ENCODE measurements around the gene B3GAT1. TPM values are rescaled to one million over a fixed set of nuclear protein-coding genes. Genes with fewer than 3 reads are reported as not detected.

B3GAT1 gene
- total RNA-seq, 1 experiment from 2014 or later, result not detected

GRCh38 chr11:134443246-134443645 is 31.2 kb upstream of the B3GAT1 start:
- no peak for DNase-seq (ENCODE audit: low spot score)
- in situ Hi-C loops (cut with HindIII; ENCODE audit: low sequenced_read_pairs), result no loop called here

DNA sequence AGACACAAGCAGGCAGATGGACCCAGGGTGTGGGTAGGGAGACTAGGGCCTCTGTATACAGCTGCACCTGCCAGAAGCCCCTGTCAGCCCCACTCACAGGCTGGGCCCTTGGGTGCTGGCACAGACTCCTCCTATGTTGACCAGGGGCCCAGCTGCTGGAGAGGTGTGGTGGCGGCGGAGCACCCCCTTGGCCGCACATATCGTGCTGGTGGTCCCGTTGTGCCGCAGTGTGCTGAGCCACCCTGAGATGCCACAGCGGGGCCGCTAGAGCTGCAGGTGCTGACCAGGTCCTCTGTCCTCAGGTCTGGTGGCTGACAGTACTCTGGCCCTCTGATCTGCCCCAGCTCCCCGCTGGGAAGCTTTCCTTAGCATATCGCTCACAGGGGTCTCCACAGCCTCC is 30.2 kb upstream of the B3GAT1 start:
- in situ Hi-C loops (cut with HindIII; ENCODE audit: low sequenced_read_pairs), result no loop called here
- no peak for DNase-seq (ENCODE audit: low spot score)

DNA sequence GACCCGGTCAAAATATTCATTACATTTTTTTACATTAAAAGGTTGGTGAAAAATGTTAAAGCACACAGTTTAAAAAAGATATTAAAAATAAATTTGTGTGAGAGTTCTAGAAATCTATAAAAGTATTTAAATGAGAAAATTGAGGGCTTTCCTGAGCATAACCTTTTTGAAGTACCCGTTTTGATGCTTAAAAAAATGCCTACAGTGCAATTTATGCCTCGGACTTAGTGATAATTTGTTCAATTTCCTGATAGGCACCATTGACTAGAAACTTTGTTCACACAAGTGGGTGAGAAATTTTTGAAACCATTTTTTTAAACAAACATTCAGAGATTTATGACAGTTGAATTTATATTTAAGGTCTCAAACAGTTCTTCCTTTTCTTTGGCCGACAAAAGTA is 29.7 kb upstream of the B3GAT1 start:
- in situ Hi-C loops (cut with HindIII; ENCODE audit: low sequenced_read_pairs), result no loop called here
- no peak for DNase-seq (ENCODE audit: low spot score)

- no peak for DNase-seq (ENCODE audit: low spot score)
- in situ Hi-C loops (cut with HindIII; ENCODE audit: low sequenced_read_pairs), result no loop called here
Measured at GRCh38 chr11:134441281-134441680, 29.2 kb upstream of the B3GAT1 start.

DNA sequence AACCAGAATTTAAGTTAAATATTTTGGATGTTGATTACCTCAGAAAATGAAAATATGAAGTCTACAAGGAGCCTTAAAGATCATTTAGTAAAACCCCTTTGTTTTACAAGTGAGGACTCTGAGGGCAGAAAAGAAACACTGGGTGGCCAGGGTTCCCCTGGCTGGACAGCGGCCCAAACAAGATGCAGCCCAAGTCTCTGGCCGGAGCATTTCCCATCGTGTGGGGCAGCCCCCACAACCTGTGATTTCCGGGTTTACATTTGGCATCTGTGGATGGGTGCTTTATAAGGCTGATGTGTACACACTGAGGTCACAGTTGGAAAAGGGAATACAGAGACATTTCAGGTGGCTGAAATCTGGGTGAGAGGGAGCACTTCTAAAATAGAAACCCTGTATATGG is 28.8 kb upstream of the B3GAT1 start:
- in situ Hi-C loops (cut with HindIII; ENCODE audit: low sequenced_read_pairs), result no loop called here
- no peak for DNase-seq (ENCODE audit: low spot score)

GRCh38 chr11:134438542-134439537 is 26.8 kb upstream of the B3GAT1 start:
- in situ Hi-C loops (cut with HindIII; ENCODE audit: low sequenced_read_pairs), result no loop called here
- DNase-seq (ENCODE audit: low spot score), result peak; percentile 10

DNA sequence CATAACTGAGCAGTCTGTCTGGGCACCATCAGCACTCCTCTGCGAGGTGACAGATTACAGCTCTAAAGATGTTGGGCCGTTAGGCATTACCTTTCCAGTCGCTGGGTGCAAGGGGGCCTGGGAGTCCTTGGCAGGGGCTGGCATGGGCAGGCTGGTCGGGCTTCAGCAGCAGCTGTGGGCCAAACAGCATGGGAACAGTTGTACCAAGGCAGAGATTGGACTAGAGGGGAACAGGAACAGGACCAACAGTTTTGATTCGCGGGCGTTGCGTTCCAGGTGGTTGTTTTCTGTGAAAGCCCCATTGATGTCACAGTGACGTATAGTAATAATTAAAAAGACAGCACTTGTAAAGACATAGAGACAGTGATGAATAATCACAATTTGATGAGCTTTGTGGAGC is 25.8 kb upstream of the B3GAT1 start:
- in situ Hi-C loops (cut with HindIII; ENCODE audit: low sequenced_read_pairs), result no loop called here
- DNase-seq (ENCODE audit: low spot score), result no peak

DNA sequence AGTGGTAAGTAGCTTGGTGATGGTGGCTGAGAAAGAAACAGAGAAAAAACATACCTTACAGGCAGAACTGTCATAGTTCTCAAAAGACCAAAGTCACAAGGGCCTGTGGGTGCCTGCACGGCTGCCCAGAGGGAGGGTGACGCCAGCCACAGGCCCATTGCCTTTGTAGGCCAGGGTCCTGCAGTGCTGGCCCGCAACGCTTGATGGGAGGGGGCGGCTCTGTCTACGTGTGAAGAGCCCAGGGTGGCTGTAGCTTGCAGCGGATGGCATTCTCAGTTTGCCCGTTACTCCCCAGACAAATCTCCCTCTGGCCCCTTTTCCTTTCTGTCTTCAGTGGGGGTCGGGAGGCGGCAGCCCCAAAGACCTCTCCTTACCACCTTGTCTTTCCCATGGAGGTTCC is 24.7 kb upstream of the B3GAT1 start:
- in situ Hi-C loops (cut with HindIII; ENCODE audit: low sequenced_read_pairs), result no loop called here
- no peak for DNase-seq (ENCODE audit: low spot score)

- in situ Hi-C loops (cut with HindIII; ENCODE audit: low sequenced_read_pairs), result no loop called here
- DNase-seq (ENCODE audit: low spot score), result no peak
Measured at GRCh38 chr11:134433806-134434205, 21.8 kb upstream of the B3GAT1 start.

- in situ Hi-C loops (cut with HindIII; ENCODE audit: low sequenced_read_pairs), result no loop called here
- DNase-seq (ENCODE audit: low spot score), result no peak
Measured at GRCh38 chr11:134433251-134433650, 21.2 kb upstream of the B3GAT1 start.

DNA sequence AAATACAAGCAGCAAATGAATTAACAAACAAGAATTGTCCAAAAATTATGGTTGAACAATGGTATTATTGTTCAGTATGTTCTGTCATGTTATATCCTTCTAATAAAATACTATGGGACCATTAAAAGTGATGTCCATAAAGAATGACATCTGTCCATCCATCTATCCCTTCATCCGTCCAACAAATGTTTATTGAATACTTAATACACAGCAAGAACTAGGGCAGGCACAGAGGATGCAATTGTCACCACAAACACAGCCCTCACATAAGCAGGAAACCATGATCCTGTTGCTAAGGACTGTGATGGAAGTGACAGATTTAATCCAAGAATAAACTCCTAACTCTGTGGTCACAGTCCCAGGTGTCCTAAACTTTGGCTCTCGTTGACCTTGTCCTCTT is 20.7 kb upstream of the B3GAT1 start:
- no peak for DNase-seq (ENCODE audit: low spot score)
- in situ Hi-C loops (cut with HindIII; ENCODE audit: low sequenced_read_pairs), result no loop called here

DNA sequence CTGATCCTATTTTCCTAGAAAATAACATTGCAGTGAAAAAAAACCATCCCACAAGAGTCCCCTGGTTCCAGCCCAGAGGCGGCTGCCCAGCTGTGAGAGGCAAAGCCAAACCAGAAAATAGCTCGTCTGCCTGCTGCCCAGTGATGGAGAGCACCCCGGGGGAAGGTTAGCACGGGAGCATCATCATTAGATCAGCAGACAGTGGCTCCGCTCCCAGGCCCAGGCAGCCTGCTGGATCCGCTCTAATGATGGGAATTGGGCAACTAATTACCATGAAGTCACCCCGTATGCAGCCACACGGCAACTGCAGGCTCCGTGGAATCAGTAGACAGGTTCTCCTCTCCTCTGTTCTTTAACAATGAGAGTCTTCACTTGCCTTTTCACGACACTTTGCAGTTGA is 17.1 kb upstream of the B3GAT1 start:
- in situ Hi-C loops (cut with HindIII; ENCODE audit: low sequenced_read_pairs), result no loop called here
- no peak for DNase-seq (ENCODE audit: low spot score)

DNA sequence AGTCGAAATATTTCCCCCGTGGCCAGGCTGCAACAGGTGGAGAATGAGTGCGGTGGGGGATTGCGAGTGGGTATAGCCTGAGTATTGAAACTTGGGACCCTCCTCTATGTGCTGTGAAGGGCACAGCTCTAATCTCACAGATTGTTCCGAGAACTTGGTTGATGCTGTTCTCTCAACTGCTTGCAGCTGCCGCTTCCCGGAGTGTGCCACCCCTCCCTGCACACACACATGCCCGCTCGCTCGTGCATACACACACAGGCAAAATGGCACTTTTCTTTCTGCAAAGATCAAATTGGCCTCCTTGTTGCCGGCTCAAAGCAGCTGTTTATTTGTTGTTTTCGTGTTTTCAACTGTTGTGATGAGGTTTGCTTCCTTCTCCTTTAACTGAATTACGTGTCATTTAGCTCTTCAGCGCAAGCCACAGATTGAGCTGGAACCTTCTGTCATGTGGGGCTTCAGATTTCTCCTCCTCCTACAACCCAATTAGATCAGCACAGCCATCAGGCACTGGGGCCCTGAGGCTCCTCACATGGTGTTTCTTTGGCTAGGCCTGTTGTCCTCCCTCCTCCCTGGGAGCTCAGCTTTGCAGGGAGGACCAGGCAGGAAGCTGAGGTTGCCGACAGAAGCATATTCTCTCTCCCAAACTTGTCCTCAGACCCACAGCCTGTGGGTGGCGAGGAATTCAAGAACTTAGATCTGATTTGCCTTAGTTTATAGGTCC is 13.9 kb upstream of the B3GAT1 start:
- in situ Hi-C loops (cut with HindIII; ENCODE audit: low sequenced_read_pairs), result no loop called here
- DNase-seq (ENCODE audit: low spot score), result no peak

GRCh38 chr11:134425413-134425812 is 13.4 kb upstream of the B3GAT1 start:
- no peak for DNase-seq (ENCODE audit: low spot score)
- in situ Hi-C loops (cut with HindIII; ENCODE audit: low sequenced_read_pairs), result no loop called here

DNA sequence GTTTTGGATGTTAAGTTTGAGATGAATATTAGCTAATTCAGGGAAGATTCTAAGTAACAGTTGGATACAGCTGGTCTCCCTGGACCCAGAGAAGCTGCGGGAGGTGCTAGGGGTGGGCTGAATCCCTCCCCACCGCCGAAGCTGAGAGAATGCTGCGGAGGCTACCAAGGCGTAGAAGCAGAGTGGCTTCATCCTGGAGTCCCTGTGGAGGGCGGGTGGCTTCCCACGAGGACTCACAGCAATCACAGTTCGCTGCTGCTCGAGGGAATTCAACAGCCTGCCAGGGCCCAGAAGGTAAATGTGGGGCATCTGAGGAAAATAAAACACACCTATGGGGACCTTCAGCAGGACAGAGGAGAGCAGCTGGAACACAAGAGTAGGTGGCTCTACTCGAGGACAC is 11.1 kb upstream of the B3GAT1 start:
- DNase-seq (ENCODE audit: low spot score), result no peak
- in situ Hi-C loops (cut with HindIII; ENCODE audit: low sequenced_read_pairs), result no loop called here

- DNase-seq (ENCODE audit: low spot score), result no peak
- in situ Hi-C loops (cut with HindIII; ENCODE audit: low sequenced_read_pairs), result no loop called here
Measured at GRCh38 chr11:134417871-134418840, 6.1 kb upstream of the B3GAT1 start.

GRCh38 chr11:134416726-134417125 is 4.7 kb upstream of the B3GAT1 start:
- no peak for DNase-seq (ENCODE audit: low spot score)
- in situ Hi-C loops (cut with HindIII; ENCODE audit: low sequenced_read_pairs), result no loop called here

DNA sequence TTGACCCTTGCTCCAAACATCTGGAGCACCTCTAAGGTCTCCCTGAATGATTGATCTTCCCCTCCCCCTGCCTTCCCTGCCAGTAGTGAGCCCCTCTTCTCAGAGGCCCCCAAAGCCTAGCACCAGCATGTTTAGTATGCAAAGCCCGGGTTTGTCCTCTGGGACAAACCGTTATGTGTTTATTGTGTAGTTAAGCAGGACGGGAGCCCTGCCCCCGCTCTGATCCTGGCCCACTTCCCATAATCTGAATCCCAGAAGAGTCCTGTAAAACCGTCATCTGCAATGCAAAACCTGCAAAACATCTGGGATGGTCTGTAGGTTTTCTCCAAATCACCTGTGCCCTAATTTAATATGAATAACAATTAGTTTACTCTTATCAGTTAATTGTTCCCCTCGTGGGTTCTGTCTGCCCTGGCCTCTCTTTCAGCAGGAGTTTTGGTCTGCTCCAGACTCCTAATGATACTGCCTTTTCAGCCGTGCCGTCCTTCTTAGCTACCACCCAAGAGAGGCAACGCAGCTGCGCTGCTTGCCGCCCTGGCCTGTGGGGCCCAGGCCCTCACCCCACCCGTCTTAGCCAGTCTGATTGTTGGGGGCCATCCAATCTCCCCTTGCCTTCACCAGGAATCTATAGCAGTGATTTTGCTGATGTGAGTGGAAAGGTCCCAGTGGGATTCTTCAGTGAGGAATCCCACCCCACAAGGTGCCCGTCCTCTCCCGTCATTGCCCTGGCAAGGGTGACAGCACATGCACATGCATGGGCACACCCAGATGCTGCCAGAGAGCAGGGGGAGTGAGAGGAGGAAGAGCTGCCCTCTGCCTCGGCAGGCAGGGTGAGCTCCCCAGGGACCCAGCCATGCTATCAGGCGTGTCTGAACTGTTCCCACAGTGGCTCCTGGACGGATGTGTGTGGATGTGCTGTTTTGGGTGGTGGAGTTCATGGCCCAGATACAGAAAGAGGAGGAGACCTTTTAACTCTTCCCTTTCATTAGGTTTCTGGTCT is 3.0 kb upstream of the B3GAT1 start:
- no peak for DNase-seq (ENCODE audit: low spot score)

More for the DNA sequence above, 3.0 kb upstream of the B3GAT1 start:
- in situ Hi-C loops (cut with HindIII; ENCODE audit: low sequenced_read_pairs), result no loop called here

Data from G401 (cell line).